HCT116 (cell line): ENCODE measurements around the gene MYBPHL. TPM values are rescaled to one million over a fixed set of nuclear protein-coding genes. Genes with fewer than 3 reads are reported as not detected.

Experiments
- ATAC-seq: fragments of 200-7000 bp; cut with Tn5 transposase; 2 replicates; pipeline ENCODE4 v1.9.1; 2020; ENCODE audit warnings: mild to moderate bottlenecking, moderate library complexity
- BruUV-seq: library from RNA; stranded (reverse); fragments of 400-500 nt; replicated peaks from 2 replicates; lab custom pipeline; 2021; lab: Mats Ljungman, UMichigan
- CTCF ChIA-PET: fragments of 300-600 bp; sonication (Branson Sonifier 250); formaldehyde crosslinking; loops from one replicate; lab custom pipeline; 2021; ENCODE audit warnings: antibody characterized with exemption; lab: Charles Lee
- POLR2A ChIA-PET: fragments of 300-600, 350-600 bp; sonication (Branson Sonifier 250); formaldehyde crosslinking; loops from one replicate; lab custom pipeline; 2021; ENCODE audit warnings: antibody characterized with exemption; lab: Charles Lee
- RAD21 ChIA-PET, 2 experiments: fragments of 300-600 bp; sonication (Branson Sonifier 250); formaldehyde crosslinking; loops; one replicate each; lab custom pipeline; 2023; ENCODE audit warnings: low total read pairs in 2 of 2; ENCODE audit not compliant: uncharacterized antibody in 2 of 2, unreplicated experiment in 2 of 2, low non-redundant PET in 1 of 2; lab: Charles Lee
- DNase-seq: peaks from one replicate; pipeline ENCODE4 v3.0.0-alpha.2; 2010; ENCODE audit warnings: low read depth, low spot score
- H2AFZ ChIP-seq: fragments of 200-600 bp; shearing (Covaris generic), sonication (generic); 2 replicates; pipeline ENCODE4 v1.6.1; 2017; ENCODE audit warnings: low read depth, mixed run types, mixed read lengths, antibody characterized with exemption, low read length; ENCODE audit not compliant: poor library complexity, severe bottlenecking
- H3K27ac ChIP-seq: 2 replicates; pipeline ENCODE4 v1.5.1; 2012; ENCODE audit warnings: low read depth, low read length
- H3K27me3 ChIP-seq: fragments of 200-600 bp; sonication (generic); 2 replicates; pipeline ENCODE4 v1.6.1; 2016; ENCODE audit warnings: mixed run types, low read length, mixed read lengths; ENCODE audit not compliant: insufficient read depth
- H3K36me3 ChIP-seq, 2 experiments: fragments of 200-500 bp in 1 of 2; fragments of 200-600 bp in 1 of 2; sonication (Bioruptor generic) in 1 of 2; sonication (generic) in 1 of 2; 2 replicates each; pipeline versions ENCODE4 v1.5.1 to v1.6.1; 2014 to 2016; ENCODE audit warnings: low read length in 2 of 2, inconsistent platforms in 1 of 2, mixed read lengths in 1 of 2, mixed run types in 1 of 2; ENCODE audit not compliant: insufficient read depth in 2 of 2, control insufficient read depth in 1 of 2
- H3K4me1 ChIP-seq, 2 experiments: fragments of 200-600 bp in 1 of 2; sonication (generic) in 1 of 2; 2 replicates each; pipeline versions ENCODE4 v1.5.1 to v1.6.1; 2012 to 2017; ENCODE audit warnings: low read length in 2 of 2, inconsistent platforms in 1 of 2, mild to moderate bottlenecking in 1 of 2, mixed read lengths in 1 of 2, mixed run types in 1 of 2, moderate library complexity in 1 of 2; ENCODE audit not compliant: insufficient read depth in 2 of 2, control insufficient read depth in 1 of 2
- H3K4me2 ChIP-seq: fragments of 200-600 bp; sonication (generic); 2 replicates; pipeline ENCODE4 v1.6.1; 2017; ENCODE audit warnings: mixed run types, low read length, mixed read lengths
- H3K4me3 ChIP-seq, 2 experiments: fragments of 200-600 bp in 1 of 2; sonication (generic) in 1 of 2; replicated peaks in 1 of 2; 2 replicates each; pipeline ENCODE4 v1.5.1; 2011 to 2016; ENCODE audit warnings: low read length in 2 of 2, control low read depth in 1 of 2, low read depth in 1 of 2, mild to moderate bottlenecking in 1 of 2, mixed read lengths in 1 of 2, mixed run types in 1 of 2
- H3K79me2 ChIP-seq: fragments of 200-600 bp; sonication (generic); 2 replicates; pipeline ENCODE4 v1.6.1; 2017; ENCODE audit warnings: mild to moderate bottlenecking, mixed run types, low read length, moderate library complexity, mixed read lengths; ENCODE audit not compliant: insufficient read depth
- H3K9ac ChIP-seq: fragments of 200-600 bp; sonication (generic); 2 replicates; pipeline ENCODE4 v1.6.1; 2016; ENCODE audit warnings: low read length, mixed read lengths
- H3K9me2 ChIP-seq: fragments of 200-600 bp; sonication (generic), shearing (Covaris generic); 2 replicates; pipeline ENCODE4 v1.6.1; 2017; ENCODE audit warnings: mixed run types, mild to moderate bottlenecking, moderate library complexity; ENCODE audit not compliant: insufficient read depth
- H3K9me3 ChIP-seq, 2 experiments: fragments of 200-500 bp in 1 of 2; fragments of 200-600 bp in 1 of 2; sonication (Bioruptor generic) in 1 of 2; sonication (generic) in 1 of 2; 2 replicates each; pipeline ENCODE4 v1.6.1; 2014 to 2017; ENCODE audit warnings: low read length in 2 of 2, mixed read lengths in 2 of 2, inconsistent platforms in 1 of 2, low read depth in 1 of 2, mild to moderate bottlenecking in 1 of 2, mixed run types in 1 of 2, moderate library complexity in 1 of 2; ENCODE audit not compliant: control insufficient read depth in 1 of 2, insufficient read depth in 1 of 2
- H4K20me1 ChIP-seq: fragments of 200-600 bp; sonication (generic), shearing (Covaris generic); 2 replicates; pipeline ENCODE4 v1.6.1; 2017; ENCODE audit warnings: mixed run types, mild to moderate bottlenecking, moderate library complexity; ENCODE audit not compliant: insufficient read depth
- CEBPB ChIP-seq: IDR thresholded peaks from 2 replicates; pipeline ENCODE4 v1.6.1; 2012; ENCODE audit warnings: low read depth
- POLR2AphosphoS5 ChIP-seq: IDR thresholded peaks from 2 replicates; pipeline ENCODE4 v1.6.1; 2011; ENCODE audit warnings: mild to moderate bottlenecking, low read depth, low read length, moderate library complexity
- RAD21 ChIP-seq: IDR thresholded peaks from 2 replicates; pipeline ENCODE4 v1.6.1; 2012; ENCODE audit warnings: low read depth, mild to moderate bottlenecking
- ZFX ChIP-seq: fragments of 450-650 bp; IDR thresholded peaks from 2 replicates; pipeline ENCODE4 v1.6.1; 2017
- intact Hi-C: fragments of 100-400 bp; cut with micrococcal nuclease; formaldehyde crosslinking; loops from 2 replicates; pipeline ENCODE4 v1.10.0; 2022
- total RNA-seq: library from RNA; stranded (reverse); gene quantifications from one replicate; pipeline ENCODE4 v1.2.1, GENCODE V29; 2021; ENCODE audit not compliant: unreplicated experiment
- TF ChIP-seq, protein P1 (sequence below): IDR thresholded peaks from 2 replicates; pipeline ENCODE4 v1.6.1; 2012
- TF ChIP-seq, protein P2 (sequence below): IDR thresholded peaks from 2 replicates; pipeline ENCODE4 v1.6.1; 2011; ENCODE audit warnings: mild to moderate bottlenecking, low read length, moderate library complexity; ENCODE audit not compliant: insufficient replicate concordance; ENCODE audit errors: extremely low read depth

Gene MYBPHL
- total RNA-seq, 1 experiment from 2014 or later: 1.0 TPM

DNA sequence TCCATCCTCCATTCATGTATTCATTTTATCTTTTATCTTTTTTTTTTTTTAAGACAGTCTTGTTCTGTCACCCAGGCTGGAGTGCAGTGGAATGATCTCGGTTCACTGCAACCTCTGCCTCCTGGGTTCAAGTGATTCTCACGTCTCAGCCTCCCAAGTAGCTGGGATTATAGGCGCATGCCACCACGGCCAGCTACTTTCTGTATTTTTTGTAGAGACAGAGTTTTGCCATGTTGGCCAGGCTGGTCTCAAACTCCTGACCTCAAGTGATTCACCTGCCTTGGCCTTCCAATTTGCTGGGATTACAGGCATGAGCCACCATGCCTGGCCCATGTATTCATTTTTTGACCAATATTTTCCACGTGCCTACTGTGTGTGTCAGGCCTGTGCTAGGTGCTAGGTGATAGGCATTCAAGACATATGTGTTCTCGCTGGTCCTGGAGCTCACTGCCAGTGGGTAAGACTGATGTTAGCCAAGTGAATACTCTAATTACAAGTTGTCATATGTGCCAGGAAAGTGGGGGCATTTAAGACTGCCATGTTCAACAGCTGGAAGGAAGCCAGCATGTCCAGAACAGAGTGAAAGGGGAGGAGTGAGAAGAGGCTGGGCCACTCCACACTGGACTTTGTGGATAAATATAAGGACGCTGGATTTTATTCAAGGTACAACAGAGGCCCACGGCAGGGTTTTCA is 62.8 kb downstream of the MYBPHL start:
- Histone ChIP-seq H3K27ac (no peak overlapping the region), H4K20me1 (no peaks in the 10 kb centered on the region), H3K36me3 (no peaks in the 10 kb centered on the region), H3K9ac (no peak overlapping the region), H3K4me2 (no peak overlapping the region), H3K9me3 (no peaks in the 10 kb centered on the region), H3K9me2 (no peaks in the 10 kb centered on the region), H2AFZ (no peak overlapping the region), H3K79me2 (no peaks in the 10 kb centered on the region), H3K4me1 (peaks cover 8 to 23% of the 10 kb centered on the region in 2 experiments; a peak in 3 of 4 replicates), H3K4me3 (no peak overlapping the region), H3K27me3 (no peaks in the 10 kb centered on the region)
- intact Hi-C loops: no loop called here
- ATAC-seq (no peak), DNase-seq (no peak)
- CTCF ChIA-PET: interaction anchor here (0.8 kb wide), 1 partner anchor 17 kb away, joined by 3 read pairs; no protein-coding TSS in a partner anchor
- POLR2A ChIA-PET: no interaction called here
- RAD21 ChIA-PET: no interaction called here
- no TSS peak for BruUV-seq
- TF ChIP-seq POLR2AphosphoS5: no peak
- TF ChIP-seq CEBPB: no peak
- TF ChIP-seq, protein P1, sequence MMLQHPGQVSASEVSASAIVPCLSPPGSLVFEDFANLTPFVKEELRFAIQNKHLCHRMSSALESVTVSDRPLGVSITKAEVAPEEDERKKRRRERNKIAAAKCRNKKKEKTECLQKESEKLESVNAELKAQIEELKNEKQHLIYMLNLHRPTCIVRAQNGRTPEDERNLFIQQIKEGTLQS: no peak
- TF ChIP-seq, protein P2, sequence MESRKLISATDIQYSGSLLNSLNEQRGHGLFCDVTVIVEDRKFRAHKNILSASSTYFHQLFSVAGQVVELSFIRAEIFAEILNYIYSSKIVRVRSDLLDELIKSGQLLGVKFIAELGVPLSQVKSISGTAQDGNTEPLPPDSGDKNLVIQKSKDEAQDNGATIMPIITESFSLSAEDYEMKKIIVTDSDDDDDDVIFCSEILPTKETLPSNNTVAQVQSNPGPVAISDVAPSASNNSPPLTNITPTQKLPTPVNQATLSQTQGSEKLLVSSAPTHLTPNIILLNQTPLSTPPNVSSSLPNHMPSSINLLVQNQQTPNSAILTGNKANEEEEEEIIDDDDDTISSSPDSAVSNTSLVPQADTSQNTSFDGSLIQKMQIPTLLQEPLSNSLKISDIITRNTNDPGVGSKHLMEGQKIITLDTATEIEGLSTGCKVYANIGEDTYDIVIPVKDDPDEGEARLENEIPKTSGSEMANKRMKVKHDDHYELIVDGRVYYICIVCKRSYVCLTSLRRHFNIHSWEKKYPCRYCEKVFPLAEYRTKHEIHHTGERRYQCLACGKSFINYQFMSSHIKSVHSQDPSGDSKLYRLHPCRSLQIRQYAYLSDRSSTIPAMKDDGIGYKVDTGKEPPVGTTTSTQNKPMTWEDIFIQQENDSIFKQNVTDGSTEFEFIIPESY: no peak

DNA sequence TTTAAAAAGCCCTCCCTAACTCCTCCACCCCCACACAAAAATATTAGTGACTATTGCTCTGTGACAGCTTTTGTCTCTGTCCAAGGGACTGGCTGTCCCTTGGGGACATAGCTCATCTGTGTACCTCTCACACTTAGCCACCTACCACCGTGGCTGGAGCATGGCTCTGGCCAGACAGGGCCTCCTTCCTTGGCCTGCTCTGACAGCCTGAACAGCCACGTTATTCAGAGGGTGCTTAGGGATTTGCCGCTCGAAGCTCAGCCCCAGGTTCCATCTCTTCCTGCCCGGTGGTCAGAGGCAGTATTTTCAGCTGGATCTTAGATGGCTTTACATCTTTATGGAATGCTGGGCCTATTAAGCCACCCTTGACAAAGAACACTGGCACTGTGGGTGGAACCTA is 63.6 kb downstream of the MYBPHL start:
- no TSS peak for BruUV-seq
- H3K9me3 ChIP-seq: no peaks in the 10 kb centered on the region
- no peak for ATAC-seq
- H4K20me1 ChIP-seq: no peaks in the 10 kb centered on the region
- peaks cover 6 to 18% of the 10 kb centered on the region in 2 experiments; a peak in 2 of 4 replicates for H3K4me1 ChIP-seq
- ChIA-PET POLR2A (no interaction called here), CTCF (interaction anchor here (0.8 to 1.2 kb wide), 2 partner anchors 18 to 21 kb away, joined by 3 read pairs; no protein-coding TSS in a partner anchor), RAD21 (no interaction called here)
- no peak overlapping the region for H3K27ac ChIP-seq
- no peak for DNase-seq
- no peak overlapping the region for H3K9ac ChIP-seq
- peaks cover 0 to 3% of the 10 kb centered on the region in 2 experiments; a peak in 1 of 4 replicates for H3K36me3 ChIP-seq
- no peak overlapping the region for H3K4me2 ChIP-seq
- H3K27me3 ChIP-seq: no peaks in the 10 kb centered on the region
- intact Hi-C loops: no loop called here
- H3K79me2 ChIP-seq: no peaks in the 10 kb centered on the region
- H3K9me2 ChIP-seq: no peaks in the 10 kb centered on the region
- H3K4me3 ChIP-seq: no peak overlapping the region
- H2AFZ ChIP-seq: no peak overlapping the region
- no peak for TF ChIP-seq POLR2AphosphoS5
- no peak for TF ChIP-seq ZFX
- TF ChIP-seq RAD21: no peak
- TF ChIP-seq, all 23 proteins: peak for 0
